ENCODE results near the gene DTX2. TPM values are rescaled to one million over a fixed set of nuclear protein-coding genes. Genes with fewer than 3 reads are reported as not detected.
A peak's percentile ranks its signal among the peaks of the same experiment; 100 is the strongest.
"Not testable (repeated sequence)": the region's sequence is repeated elsewhere in the genome, so short reads cannot be mapped to it uniquely, and the experiment has no call there.

The DTX2 gene
- total RNA-seq, 1 experiment from 2014 or later, result 27.0 TPM

GRCh38 chr7:76467743-76468404 is 6.4 kb downstream of the DTX2 start:
- H3K9me3 ChIP-seq (ENCODE audit: low read length); POLR2A ChIA-PET (ENCODE audit: unreplicated experiment); CTCF ChIA-PET; H3K79me2 ChIP-seq (ENCODE audit: low read length); H3K36me3 ChIP-seq (ENCODE audit: low read depth, low read length); H3F3A ChIP-seq (ENCODE audit: low read length, unreplicated experiment); H3K4me1 ChIP-seq (ENCODE audit: insufficient read depth, low read length); H3K4me2 ChIP-seq (ENCODE audit: low read length); H3K27ac ChIP-seq (ENCODE audit: low read length); H2AFZ ChIP-seq (ENCODE audit: low read length); H3K9ac ChIP-seq (ENCODE audit: low read length); DNase-seq; H3K27me3 ChIP-seq (ENCODE audit: low read length); BruUV-seq (replicated peaks); intact Hi-C loops (cut with micrococcal nuclease); H3K4me3 ChIP-seq (ENCODE audit: low read length); H4K20me1 ChIP-seq (ENCODE audit: low read length); H3K9me2 ChIP-seq (replicated peaks; ENCODE audit: low read length): not testable (repeated sequence)
- 0 out of 2 replicates have a peak, but pooled peaks have one; percentile 23 for ATAC-seq

GRCh38 chr7:76471556-76472221 is 10.2 kb downstream of the DTX2 start:
- H3K9me3 ChIP-seq (ENCODE audit: low read length); DNase-seq; H3K9ac ChIP-seq (ENCODE audit: low read length); H3K27ac ChIP-seq (ENCODE audit: low read length); intact Hi-C loops (cut with micrococcal nuclease); CTCF ChIA-PET; POLR2A ChIA-PET (ENCODE audit: unreplicated experiment); BruUV-seq (replicated peaks); H3K79me2 ChIP-seq (ENCODE audit: low read length); H3K4me2 ChIP-seq (ENCODE audit: low read length); H3K9me2 ChIP-seq (replicated peaks; ENCODE audit: low read length); H3K4me1 ChIP-seq (ENCODE audit: insufficient read depth, low read length); H3F3A ChIP-seq (ENCODE audit: low read length, unreplicated experiment); H4K20me1 ChIP-seq (ENCODE audit: low read length); H3K36me3 ChIP-seq (ENCODE audit: low read depth, low read length); H3K4me3 ChIP-seq (ENCODE audit: low read length); H3K27me3 ChIP-seq (ENCODE audit: low read length); H2AFZ ChIP-seq (ENCODE audit: low read length); ATAC-seq: not testable (repeated sequence)

- H3K9me3 ChIP-seq (ENCODE audit: low read length); DNase-seq; intact Hi-C loops (cut with micrococcal nuclease): not testable (repeated sequence)
Measured at GRCh38 chr7:76473097-76473496, 11.6 kb downstream of the DTX2 start.

GRCh38 chr7:76476280-76476679 is 14.8 kb downstream of the DTX2 start:
- H3K4me2 ChIP-seq (ENCODE audit: low read length); H4K20me1 ChIP-seq (ENCODE audit: low read length); H3K9me2 ChIP-seq (replicated peaks; ENCODE audit: low read length); H3K4me1 ChIP-seq (ENCODE audit: insufficient read depth, low read length); H3K27ac ChIP-seq (ENCODE audit: low read length); H3K9ac ChIP-seq (ENCODE audit: low read length); intact Hi-C loops (cut with micrococcal nuclease); DNase-seq; H3K4me3 ChIP-seq (ENCODE audit: low read length); H3K36me3 ChIP-seq (ENCODE audit: low read depth, low read length); H3F3A ChIP-seq (ENCODE audit: low read length, unreplicated experiment); BruUV-seq (replicated peaks); POLR2A ChIA-PET (ENCODE audit: unreplicated experiment); ATAC-seq; H3K27me3 ChIP-seq (ENCODE audit: low read length); CTCF ChIA-PET; H3K9me3 ChIP-seq (ENCODE audit: low read length); H3K79me2 ChIP-seq (ENCODE audit: low read length); H2AFZ ChIP-seq (ENCODE audit: low read length): not testable (repeated sequence)

More at GRCh38 chr7:76473097-76473496, 11.6 kb downstream of the DTX2 start:
- H3K4me1 ChIP-seq (ENCODE audit: insufficient read depth, low read length); H2AFZ ChIP-seq (ENCODE audit: low read length); H4K20me1 ChIP-seq (ENCODE audit: low read length); BruUV-seq (replicated peaks); ATAC-seq; H3K9ac ChIP-seq (ENCODE audit: low read length); POLR2A ChIA-PET (ENCODE audit: unreplicated experiment); H3K79me2 ChIP-seq (ENCODE audit: low read length); H3K27me3 ChIP-seq (ENCODE audit: low read length); H3K27ac ChIP-seq (ENCODE audit: low read length); H3K4me2 ChIP-seq (ENCODE audit: low read length); CTCF ChIA-PET; H3K36me3 ChIP-seq (ENCODE audit: low read depth, low read length); H3K9me2 ChIP-seq (replicated peaks; ENCODE audit: low read length); H3K4me3 ChIP-seq (ENCODE audit: low read length); H3F3A ChIP-seq (ENCODE audit: low read length, unreplicated experiment): not testable (repeated sequence)

- intact Hi-C loops (cut with micrococcal nuclease); H3K9ac ChIP-seq (ENCODE audit: low read length); H3F3A ChIP-seq (ENCODE audit: low read length, unreplicated experiment); H3K27ac ChIP-seq (ENCODE audit: low read length); H4K20me1 ChIP-seq (ENCODE audit: low read length); H3K4me3 ChIP-seq (ENCODE audit: low read length); DNase-seq; POLR2A ChIA-PET (ENCODE audit: unreplicated experiment); CTCF ChIA-PET; ATAC-seq; H3K4me2 ChIP-seq (ENCODE audit: low read length); H3K9me2 ChIP-seq (replicated peaks; ENCODE audit: low read length); H3K79me2 ChIP-seq (ENCODE audit: low read length); H3K9me3 ChIP-seq (ENCODE audit: low read length); H3K4me1 ChIP-seq (ENCODE audit: insufficient read depth, low read length); H2AFZ ChIP-seq (ENCODE audit: low read length); H3K36me3 ChIP-seq (ENCODE audit: low read depth, low read length); H3K27me3 ChIP-seq (ENCODE audit: low read length); BruUV-seq (replicated peaks): not testable (repeated sequence)
Measured at GRCh38 chr7:76476742-76477474, 15.4 kb downstream of the DTX2 start.

- POLR2A ChIA-PET (ENCODE audit: unreplicated experiment); DNase-seq; H3F3A ChIP-seq (ENCODE audit: low read length, unreplicated experiment); H3K9ac ChIP-seq (ENCODE audit: low read length); H2AFZ ChIP-seq (ENCODE audit: low read length); CTCF ChIA-PET; ATAC-seq; H3K27ac ChIP-seq (ENCODE audit: low read length); H3K9me2 ChIP-seq (replicated peaks; ENCODE audit: low read length); intact Hi-C loops (cut with micrococcal nuclease); H3K36me3 ChIP-seq (ENCODE audit: low read depth, low read length); H3K4me1 ChIP-seq (ENCODE audit: insufficient read depth, low read length); H3K4me3 ChIP-seq (ENCODE audit: low read length); H3K9me3 ChIP-seq (ENCODE audit: low read length); BruUV-seq (replicated peaks); H3K79me2 ChIP-seq (ENCODE audit: low read length); H3K27me3 ChIP-seq (ENCODE audit: low read length); H3K4me2 ChIP-seq (ENCODE audit: low read length); H4K20me1 ChIP-seq (ENCODE audit: low read length): not testable (repeated sequence)
Measured at GRCh38 chr7:76479628-76480027, 18.1 kb downstream of the DTX2 start.
